BE2C (cell line): ENCODE data around the gene SFMBT2.

Source experiments
- DNase-seq: peaks from one replicate; pipeline ENCODE4 v3.0.0-alpha.2; 2020
- H3K27me3 ChIP-seq: fragments of 250-450 bp; sonication (Bioruptor Pico); 2 replicates; pipeline ENCODE4 v1.5.1; 2020; ENCODE audit warnings: mild to moderate bottlenecking
- H3K36me3 ChIP-seq: fragments of 250-450 bp; sonication (Bioruptor Pico); 2 replicates; pipeline ENCODE4 v1.5.1; 2020; ENCODE audit warnings: mild to moderate bottlenecking
- H3K4me1 ChIP-seq: fragments of 250-450 bp; sonication (Bioruptor Pico); 2 replicates; pipeline ENCODE4 v1.5.1; 2020
- H3K4me3 ChIP-seq: 2 replicates; pipeline ENCODE4 v1.5.1; 2011; ENCODE audit warnings: low read depth, low read length
- H3K9me3 ChIP-seq: fragments of 250-450 bp; sonication (Bioruptor Pico); 2 replicates; pipeline ENCODE4 v1.5.1; 2020
- CTCF ChIP-seq: IDR thresholded peaks from 2 replicates; pipeline ENCODE4 v1.5.1; 2012; ENCODE audit warnings: mild to moderate bottlenecking, low read depth, low read length

The SFMBT2 gene

GRCh38 chr10:7287377-7287776, 123.5 kb downstream of the SFMBT2 start:
- no peak for TF ChIP-seq CTCF
- no peak for DNase-seq
- Histone ChIP-seq H3K27me3 (no peaks in the 10 kb centered on the region), H3K9me3 (no peaks in the 10 kb centered on the region), H3K4me3 (no peak overlapping the region), H3K4me1 (no peaks in the 10 kb centered on the region), H3K36me3 (no peaks in the 10 kb centered on the region)

GRCh38 chr10:7285522-7286322, 125.1 kb downstream of the SFMBT2 start:
- TF ChIP-seq CTCF = no peak
- Histone ChIP-seq H3K9me3 (no peaks in the 10 kb centered on the region), H3K4me3 (no peak overlapping the region), H3K27me3 (no peaks in the 10 kb centered on the region), H3K4me1 (no peaks in the 10 kb centered on the region), H3K36me3 (no peaks in the 10 kb centered on the region; the same call in 1 of the 2 replicates)
- DNase-seq = no peak

- no peaks in the 10 kb centered on the region; the same call in 1 of the 2 replicates for H3K36me3 ChIP-seq
- no peaks in the 10 kb centered on the region for H3K9me3 ChIP-seq
- no peak for DNase-seq
- H3K27me3 ChIP-seq = no peaks in the 10 kb centered on the region
- H3K4me3 ChIP-seq = no peak overlapping the region
- H3K4me1 ChIP-seq = no peaks in the 10 kb centered on the region
- TF ChIP-seq CTCF = no peak
These were observed 127.6 kb downstream of the SFMBT2 start for GRCh38 chr10:7283246-7283645.

DNA sequence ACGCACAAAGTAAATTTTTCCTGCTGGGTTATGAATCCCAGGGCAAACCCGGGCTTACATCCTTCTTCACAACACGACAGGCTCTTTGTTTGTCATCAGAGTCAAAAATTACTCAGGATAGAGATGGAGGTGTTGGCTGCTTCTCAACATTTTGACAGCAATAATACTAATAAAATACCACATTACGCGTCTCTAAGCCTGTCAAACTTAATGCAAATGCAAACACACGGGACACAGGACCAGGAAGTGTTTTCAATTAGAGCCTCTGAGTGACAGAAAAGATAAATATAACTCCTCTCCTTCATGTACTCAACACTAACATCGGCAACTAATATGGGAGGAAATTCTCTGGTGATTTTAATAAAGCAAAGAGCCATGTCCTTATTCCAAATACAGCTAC, 128.4 kb downstream of the SFMBT2 start:
- H3K4me3 ChIP-seq = no peak overlapping the region
- H3K36me3 ChIP-seq = no peaks in the 10 kb centered on the region; the same call in 1 of the 2 replicates
- no peak for TF ChIP-seq CTCF
- DNase-seq = no peak
- H3K27me3 ChIP-seq = no peaks in the 10 kb centered on the region
- H3K4me1 ChIP-seq = no peaks in the 10 kb centered on the region
- no peaks in the 10 kb centered on the region for H3K9me3 ChIP-seq

DNA sequence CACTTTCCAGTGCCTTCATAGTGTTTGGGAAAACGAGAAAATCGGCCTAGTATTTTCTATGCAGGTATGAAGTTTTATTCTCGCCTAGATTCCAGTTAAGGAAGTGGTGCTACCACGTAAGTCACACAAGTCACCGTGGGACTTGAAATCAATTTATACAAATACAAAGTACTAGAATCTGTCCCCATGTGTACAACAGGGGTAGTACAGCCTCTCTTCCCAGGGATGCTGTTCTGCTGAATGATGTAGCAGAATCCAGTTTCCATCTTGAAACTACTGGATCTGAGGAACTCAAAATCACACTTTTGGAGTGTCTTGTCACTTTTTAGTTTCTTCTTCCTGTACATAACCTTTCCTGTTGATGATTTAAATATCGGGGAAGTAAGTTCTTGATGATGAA, 129.4 kb downstream of the SFMBT2 start:
- no peaks in the 10 kb centered on the region; the same call in 1 of the 2 replicates for H3K36me3 ChIP-seq
- DNase-seq = no peak
- no peak overlapping the region for H3K4me3 ChIP-seq
- H3K4me1 ChIP-seq = no peaks in the 10 kb centered on the region
- no peaks in the 10 kb centered on the region for H3K27me3 ChIP-seq
- TF ChIP-seq CTCF = no peak
- no peaks in the 10 kb centered on the region for H3K9me3 ChIP-seq

DNA sequence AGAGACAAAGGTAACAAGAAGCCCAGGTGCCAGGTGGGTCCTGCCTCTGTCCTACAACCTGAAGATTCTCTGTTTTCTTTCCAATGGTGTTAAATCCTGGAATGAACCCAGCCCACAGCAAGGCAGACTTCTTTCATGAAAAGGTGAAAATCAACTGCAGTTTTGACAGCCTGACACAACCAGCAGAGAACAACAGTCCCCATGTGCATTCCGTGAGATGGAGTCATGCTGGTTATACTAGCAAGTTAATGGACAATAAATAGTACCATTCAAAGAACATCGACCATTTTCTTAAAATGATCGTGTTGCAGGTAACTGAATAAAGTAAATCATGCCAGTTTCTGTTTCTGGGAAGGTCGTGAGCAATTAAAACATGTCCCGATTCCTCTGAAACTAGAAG, 131.5 kb downstream of the SFMBT2 start:
- Histone ChIP-seq H3K27me3 (no peaks in the 10 kb centered on the region), H3K4me3 (no peak overlapping the region), H3K9me3 (no peaks in the 10 kb centered on the region; the same call in 1 of the 2 replicates), H3K36me3 (peaks cover 8% of the 10 kb centered on the region), H3K4me1 (0 out of 2 replicates have a peak, but pooled peaks cover 3% of the 10 kb centered on the region)
- no peak for TF ChIP-seq CTCF
- DNase-seq = no peak
